Gastrocnemius medialis (tissue), 4 donors: ENCODE data around the gene PLEKHA1.

Source experiments
- CTCF ChIP-seq, 5 experiments: fragments of 450-650 bp in 3 of 5; fragments of 200-600 bp in 2 of 5; sonication (generic) in 2 of 5; IDR thresholded peaks in 4 of 5; conservative IDR thresholded peaks in 1 of 5; 1 replicate in 4 of 5; 2 replicates in 1 of 5; pipeline ENCODE4 v1.5.1; 2016 to 2019; ENCODE audit warnings: antibody characterized with exemption in 5 of 5, mild to moderate bottlenecking in 3 of 5, moderate library complexity in 3 of 5
- POLR2A ChIP-seq, 2 donors: fragments of 450-650 bp; IDR thresholded peaks; one replicate each; pipeline ENCODE4 v1.6.1; 2017; ENCODE audit warnings: antibody characterized with exemption in 2 of 2, mild to moderate bottlenecking in 2 of 2, moderate library complexity in 2 of 2

- TF ChIP-seq CTCF (IDR thresholded peaks at IDR 0.05 in 4 of 5, conservative IDR thresholded peaks at IDR 0.05 in 1 of 5) (no peak), POLR2A (IDR thresholded peaks at IDR 0.05) (no peak)
Observed at GRCh38 chr10:122327237-122328206, 47.0 kb upstream of the PLEKHA1 start.
